GM18873 (cell line): ENCODE results near the gene TRIM15.
"Not testable (repeated sequence)": the region's sequence is repeated elsewhere in the genome, so short reads cannot be mapped to it uniquely, and the experiment has no call there.

ENCODE experiments used
- ATAC-seq: cut with Tn5 transposase; IDR thresholded peaks from one replicate; pipeline ENCODE4 v1.9.1; 2021; ENCODE audit warnings: mild to moderate bottlenecking, moderate library complexity, moderate number of reproducible peaks; ENCODE audit not compliant: unreplicated experiment, low FRiP score

TRIM15 gene

DNA sequence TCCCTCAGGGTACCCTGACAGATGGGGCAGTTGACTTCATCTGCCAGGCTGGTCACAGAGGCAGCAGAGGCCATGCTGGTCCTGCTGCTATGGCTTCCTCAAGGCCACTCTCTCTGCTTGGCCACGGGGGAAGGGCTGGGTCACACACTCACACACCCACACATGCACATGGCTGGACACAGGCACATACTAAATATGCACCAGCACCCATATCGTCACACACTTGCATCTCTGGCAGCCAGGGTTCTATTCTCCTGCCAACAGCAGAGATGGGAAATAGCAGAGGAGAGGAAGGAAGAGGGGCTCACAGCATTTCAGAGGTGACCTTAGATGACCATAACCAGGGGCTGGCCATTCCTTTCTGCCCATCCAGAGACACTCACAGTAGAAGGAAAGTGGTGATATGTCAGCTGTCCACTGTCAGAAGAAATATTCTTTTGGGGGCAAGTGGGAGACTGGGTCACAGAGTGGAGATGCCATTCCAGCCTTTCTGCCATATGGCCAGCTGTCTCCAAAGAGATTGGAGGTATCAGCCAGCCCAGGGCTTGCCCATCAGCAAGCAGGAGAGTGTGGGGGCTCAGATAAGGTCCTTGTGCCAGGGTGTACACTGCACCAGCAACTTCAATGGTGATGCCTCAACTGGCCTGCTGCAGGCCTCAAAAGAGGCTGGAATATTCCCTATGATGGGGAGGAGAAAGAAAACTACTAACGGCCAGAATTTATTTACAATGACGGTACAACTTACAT, 2.4 kb upstream of the TRIM15 start, which contains the start of gene TRIM10:
TRIM10 (minus strand) TSS at position 427 of the 747 bp plus-strand sequence; CDS start at position 74, 353 bp downstream.
- ATAC-seq = no peak

- no peak for ATAC-seq
Measured at GRCh38 chr6:30162265-30163089, 869 bp upstream of the TRIM15 start.

DNA sequence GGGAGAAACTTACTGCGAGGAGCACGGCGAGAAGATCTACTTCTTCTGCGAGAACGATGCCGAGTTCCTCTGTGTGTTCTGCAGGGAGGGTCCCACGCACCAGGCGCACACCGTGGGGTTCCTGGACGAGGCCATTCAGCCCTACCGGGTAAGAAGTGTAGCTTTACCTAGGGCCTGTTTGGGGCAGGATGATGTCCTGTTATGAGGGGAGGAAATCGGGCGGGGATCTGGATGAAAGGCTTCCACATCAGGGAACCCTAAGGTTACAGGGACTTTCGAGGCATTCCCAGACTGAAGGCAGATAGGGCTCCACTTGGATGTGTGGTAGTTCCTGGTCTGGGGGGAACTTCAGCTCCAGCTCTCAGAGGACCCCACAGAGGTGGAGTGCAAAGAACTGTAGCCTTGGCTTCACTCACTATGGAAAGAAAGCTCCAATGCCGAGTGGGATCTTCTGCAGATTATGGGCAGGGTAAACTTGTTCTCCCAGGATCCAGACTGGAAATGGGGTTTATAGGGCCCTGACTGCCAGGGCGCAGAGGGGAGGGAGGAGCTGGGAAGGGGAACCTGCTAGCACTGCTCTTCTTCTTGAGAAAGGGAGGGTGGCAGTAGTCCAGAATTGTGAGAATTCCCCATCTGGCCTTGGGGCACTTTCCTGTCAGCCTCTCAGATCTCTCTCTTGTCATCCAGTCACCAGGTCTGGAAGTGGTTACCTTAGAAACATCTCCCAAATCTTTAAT, 740 bp downstream of the TRIM15 start:
- no peak for ATAC-seq

DNA sequence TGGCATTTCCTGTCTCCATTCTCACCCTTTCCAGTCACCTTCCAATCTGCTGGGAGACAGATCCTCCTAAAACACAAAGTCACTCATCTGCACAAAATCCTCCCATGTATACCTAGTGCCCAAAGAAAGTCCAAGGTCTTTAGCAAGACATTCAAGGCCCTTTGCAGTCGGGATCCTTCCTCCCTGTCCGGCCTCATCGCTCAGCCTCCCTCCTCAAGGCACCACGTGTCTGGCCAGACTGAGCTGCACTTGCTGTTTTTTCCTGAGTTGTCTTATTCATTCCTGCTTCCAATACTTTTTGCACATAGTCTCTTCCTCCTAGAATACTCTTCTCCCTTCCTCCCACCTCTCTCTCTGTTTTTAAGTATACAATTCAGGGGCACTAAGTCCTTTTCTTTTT, 1.4 kb downstream of the TRIM15 start:
- ATAC-seq = no peak

- ATAC-seq = not testable (repeated sequence)
Measured at GRCh38 chr6:30165238-30165637, 1.9 kb downstream of the TRIM15 start.

GRCh38 chr6:30167101-30167500, 3.8 kb downstream of the TRIM15 start:
- no peak for ATAC-seq

- no peak for ATAC-seq
Measured at GRCh38 chr6:30168741-30169140, 5.4 kb downstream of the TRIM15 start.

DNA sequence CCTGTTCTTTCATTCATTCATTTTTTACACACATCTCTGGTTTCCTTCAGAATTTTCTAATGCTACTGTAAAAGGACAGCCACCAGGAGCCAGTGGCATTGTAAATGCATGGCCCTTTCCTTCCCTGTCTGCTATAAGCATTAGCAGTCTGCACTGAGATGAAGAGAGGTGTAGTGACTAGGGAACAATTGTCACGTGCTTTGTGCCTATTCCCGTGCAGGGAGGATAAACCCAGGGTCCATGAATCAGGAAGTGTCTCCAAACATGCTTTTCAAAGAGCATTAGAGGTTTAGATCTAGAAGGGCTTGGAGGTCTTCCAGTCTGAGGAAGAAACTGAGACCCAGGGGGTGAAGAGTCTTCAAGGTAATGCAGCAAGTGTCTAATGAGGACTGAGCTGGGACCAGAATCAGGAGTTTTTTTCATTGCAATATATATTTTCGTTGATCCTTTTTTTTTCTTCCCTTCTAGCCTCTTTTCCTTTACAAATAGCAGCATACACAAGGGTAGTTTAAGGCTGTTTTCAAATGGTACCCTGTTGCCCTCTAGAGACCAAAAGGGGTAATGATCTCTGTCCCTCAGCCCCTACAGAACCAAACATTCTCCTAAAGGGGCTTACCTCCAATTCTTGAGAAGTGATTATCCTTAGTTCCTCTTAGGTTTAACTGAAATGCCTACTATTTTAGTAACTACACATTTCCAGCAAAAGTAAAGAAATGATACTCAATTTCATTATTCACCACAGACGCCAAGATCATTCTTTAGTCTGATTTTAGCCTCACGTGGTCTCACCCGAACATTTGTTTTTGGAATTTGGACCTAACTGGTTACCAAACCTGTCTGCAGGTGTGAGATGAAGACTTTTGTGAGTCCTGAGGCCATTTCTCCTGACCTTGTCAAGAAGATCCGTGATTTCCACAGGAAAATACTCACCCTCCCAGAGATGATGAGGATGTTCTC, 6.6 kb downstream of the TRIM15 start:
- ATAC-seq = no peak

DNA sequence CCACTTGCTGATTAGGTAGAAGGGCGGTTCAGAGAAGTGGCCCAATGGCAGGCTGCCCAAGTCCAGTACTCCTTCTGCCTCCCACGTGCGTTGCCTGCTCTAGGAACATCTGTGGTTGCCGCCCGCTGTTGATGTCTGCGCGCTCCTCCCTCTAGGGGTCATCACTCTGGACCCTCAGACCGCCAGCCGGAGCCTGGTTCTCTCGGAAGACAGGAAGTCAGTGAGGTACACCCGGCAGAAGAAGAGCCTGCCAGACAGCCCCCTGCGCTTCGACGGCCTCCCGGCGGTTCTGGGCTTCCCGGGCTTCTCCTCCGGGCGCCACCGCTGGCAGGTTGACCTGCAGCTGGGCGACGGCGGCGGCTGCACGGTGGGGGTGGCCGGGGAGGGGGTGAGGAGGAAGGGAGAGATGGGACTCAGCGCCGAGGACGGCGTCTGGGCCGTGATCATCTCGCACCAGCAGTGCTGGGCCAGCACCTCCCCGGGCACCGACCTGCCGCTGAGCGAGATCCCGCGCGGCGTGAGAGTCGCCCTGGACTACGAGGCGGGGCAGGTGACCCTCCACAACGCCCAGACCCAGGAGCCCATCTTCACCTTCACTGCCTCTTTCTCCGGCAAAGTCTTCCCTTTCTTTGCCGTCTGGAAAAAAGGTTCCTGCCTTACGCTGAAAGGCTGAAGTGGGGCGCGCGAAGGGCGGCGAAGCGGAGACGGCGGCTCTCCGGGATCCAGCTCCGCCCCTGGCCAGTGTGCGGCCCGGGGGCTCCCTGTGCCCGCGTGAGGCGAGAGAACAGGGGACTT, 8.5 kb downstream of the TRIM15 start:
- ATAC-seq = no peak

DNA sequence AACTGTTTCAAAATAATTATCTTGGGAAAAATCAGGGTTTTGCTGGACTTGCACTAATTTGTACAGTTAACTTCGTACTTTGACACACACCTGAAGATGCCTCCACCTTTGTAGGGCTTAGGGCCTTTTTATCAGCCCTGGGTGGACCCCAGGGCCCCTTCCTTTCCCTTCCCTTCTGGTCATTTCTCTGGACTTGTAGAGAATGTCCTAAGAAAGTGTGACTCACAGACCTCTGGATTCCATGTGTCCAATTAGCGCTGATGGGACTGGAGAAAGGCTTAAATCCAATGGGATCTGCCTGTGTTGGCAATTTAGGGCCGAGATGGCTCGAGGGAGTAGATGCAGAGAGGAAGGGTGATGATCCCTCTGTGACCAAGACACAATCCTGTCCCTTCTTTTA, 9.3 kb downstream of the TRIM15 start:
- no peak for ATAC-seq

DNA sequence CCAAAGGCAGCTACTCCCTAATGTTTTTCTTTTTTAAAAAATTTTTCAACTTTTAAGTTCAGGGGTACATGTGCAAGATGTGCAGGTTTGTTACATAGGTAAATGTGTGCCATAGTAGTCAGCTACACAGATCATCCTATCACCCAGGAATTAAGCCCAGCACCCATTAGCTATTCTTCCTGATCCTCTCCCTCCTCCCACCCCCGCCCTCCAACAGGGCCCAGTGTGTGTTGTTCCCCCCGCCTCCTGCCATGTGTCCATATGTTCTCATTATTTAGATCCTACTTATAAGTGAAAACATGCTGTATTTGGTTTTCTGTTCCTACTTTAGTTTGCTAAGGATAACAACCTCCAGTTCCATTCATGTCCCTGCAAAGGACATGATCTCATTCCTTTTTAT, 12.4 kb downstream of the TRIM15 start:
- ATAC-seq = no peak

DNA sequence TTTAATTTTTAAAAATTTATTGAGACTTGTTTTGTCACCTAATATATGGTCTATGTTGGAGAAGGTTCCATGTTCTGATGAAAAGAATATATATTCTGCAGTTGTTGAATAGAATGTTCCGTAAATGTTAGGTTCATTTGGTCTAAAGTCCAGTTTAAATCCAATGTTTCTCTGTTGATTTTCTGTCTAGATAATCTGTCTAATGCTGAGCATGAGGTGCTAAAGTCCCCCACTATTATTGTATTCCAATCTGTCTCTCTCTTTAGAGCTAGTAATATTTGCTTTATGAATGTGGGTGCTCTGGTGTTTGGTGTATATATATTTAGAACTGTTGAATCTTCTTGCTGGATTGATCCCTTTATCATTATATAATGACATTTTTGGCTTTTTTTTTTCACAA, 15.5 kb downstream of the TRIM15 start:
- ATAC-seq = no peak

GRCh38 chr6:30180145-30180544, 16.8 kb downstream of the TRIM15 start:
- ATAC-seq = no peak

DNA sequence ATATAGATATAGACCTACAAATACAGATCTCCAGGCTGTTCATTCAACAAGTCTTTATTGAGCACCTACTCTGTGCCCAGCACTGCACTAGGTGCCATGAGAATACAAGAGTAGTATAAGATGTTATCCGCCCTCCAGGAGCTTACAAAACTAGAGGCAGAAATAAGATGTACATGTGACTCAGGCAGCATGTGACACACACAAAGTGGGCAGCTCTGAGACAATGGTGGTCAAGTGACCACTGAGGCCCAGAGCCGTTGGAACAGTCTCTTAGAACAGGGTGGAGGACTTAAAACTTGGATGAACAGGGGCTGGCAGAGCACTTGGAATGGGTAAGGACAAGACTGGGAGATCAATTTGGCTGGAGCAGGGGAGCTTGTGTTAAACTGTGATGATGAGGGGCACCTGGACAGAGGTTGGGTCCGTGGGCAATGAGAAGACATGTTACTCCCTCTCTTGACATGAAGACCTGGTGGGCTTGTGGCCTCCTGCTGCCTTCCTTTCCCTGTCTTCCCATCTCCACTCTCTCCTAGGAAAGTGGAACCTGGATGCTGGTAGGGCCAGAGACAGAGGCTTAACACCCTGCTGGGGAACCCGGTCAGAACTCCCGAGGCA, 21.2 kb downstream of the TRIM15 start:
- ATAC-seq = no peak

- ATAC-seq = no peak
Measured at GRCh38 chr6:30185846-30186484, 22.6 kb downstream of the TRIM15 start.

DNA sequence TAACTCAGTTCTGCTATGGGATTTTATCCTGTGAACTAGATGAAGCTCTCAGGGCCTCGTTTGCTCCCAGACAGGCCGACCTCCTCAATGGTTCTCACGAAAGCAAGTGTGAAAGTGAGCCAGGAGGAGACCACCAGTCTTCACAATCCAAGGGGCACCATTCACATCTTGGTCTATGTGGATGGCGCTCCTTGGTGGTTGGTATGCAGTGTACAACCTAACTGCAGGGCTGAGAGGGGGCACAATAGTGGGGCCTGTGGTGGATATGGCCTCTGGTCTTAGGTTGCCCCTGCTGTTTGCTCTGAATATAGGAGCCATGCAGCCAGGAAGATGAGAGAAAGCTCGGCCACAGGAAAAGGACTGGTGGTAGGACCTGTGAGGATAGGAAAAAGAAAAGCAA, 25.2 kb downstream of the TRIM15 start:
- ATAC-seq = no peak

DNA sequence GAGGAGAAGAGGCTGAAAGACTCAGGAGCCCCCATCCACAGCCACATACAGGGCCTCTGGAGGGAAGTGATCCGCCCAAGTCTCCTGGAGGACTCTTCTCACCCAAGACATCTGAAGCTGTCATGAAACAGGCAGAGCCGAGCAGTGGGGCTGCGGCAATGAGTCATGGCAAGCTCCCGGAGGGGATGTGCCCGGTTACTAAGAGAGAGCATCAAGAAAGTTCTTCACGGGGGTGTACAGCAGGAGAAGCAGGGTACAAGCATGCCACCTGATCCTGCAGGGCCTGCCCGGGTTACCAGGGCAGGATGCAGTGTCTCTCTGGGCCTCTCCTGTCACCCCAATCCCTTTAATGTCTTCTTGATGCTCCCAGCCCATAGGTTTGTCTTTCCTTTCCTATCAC, 28.7 kb downstream of the TRIM15 start:
- no peak for ATAC-seq
